ENCODE results near the gene TMEM205. TPM values are rescaled to one million over a fixed set of nuclear protein-coding genes. Genes with fewer than 3 reads are reported as not detected.
"Not testable (repeated sequence)": the region's sequence is repeated elsewhere in the genome, so short reads cannot be mapped to it uniquely, and the experiment has no call there.

The TMEM205 gene
- polyA plus RNA-seq, 5 donors: 66.0 to 99.0 (median 79.6) TPM

- no peak for DNase-seq
Measured at GRCh38 chr19:11321191-11322126, 24.6 kb downstream of the TMEM205 start.

- not testable (repeated sequence) for DNase-seq
Measured at GRCh38 chr19:11320278-11320995, 25.6 kb downstream of the TMEM205 start.

- no peak for DNase-seq
Measured at GRCh38 chr19:11306337-11306736, 39.7 kb downstream of the TMEM205 start.

- DNase-seq: no peak
Measured at GRCh38 chr19:11304936-11305335, 41.1 kb downstream of the TMEM205 start.

- DNase-seq: no peak
Measured at GRCh38 chr19:11300811-11301120, 45.3 kb downstream of the TMEM205 start.

GRCh38 chr19:11299946-11300810 is 45.9 kb downstream of the TMEM205 start:
- no peak for DNase-seq

GRCh38 chr19:11296264-11296663 is 49.8 kb downstream of the TMEM205 start:
- DNase-seq: no peak

GRCh38 chr19:11295665-11296245 is 50.3 kb downstream of the TMEM205 start, which contains the start of gene TSPAN16:
TSS of gene TSPAN16 (plus strand) at chr19:11296160. CDS start at chr19:11296298, 138 bp downstream.
- no peak for DNase-seq

GRCh38 chr19:11295180-11295579 is 50.9 kb downstream of the TMEM205 start:
- DNase-seq: no peak

- DNase-seq: peak; percentile 94 to 95
Measured at GRCh38 chr19:11293433-11294389, 52.4 kb downstream of the TMEM205 start.

Other genes with a start within 250 kb of the TMEM205 start
- 10 to 100 TPM; 15.4 to 34.8 (median 24.9) TPM for gene SPC24, start 190.5 kb downstream of the TMEM205 start, polyA plus RNA-seq (ENCODE audit: insufficient read depth in 1 of 5, insufficient read length in 5 of 5, low replicate concordance in 1 of 5)
- 100 to 1,000 TPM; 218 to 306 (median 249) TPM for gene KANK2, start 148.7 kb downstream of the TMEM205 start, polyA plus RNA-seq (ENCODE audit: insufficient read depth in 1 of 5, insufficient read length in 5 of 5, low replicate concordance in 1 of 5)
- gene ANGPTL8, start 106.6 kb downstream of the TMEM205 start, polyA plus RNA-seq (ENCODE audit: insufficient read depth in 1 of 5, insufficient read length in 5 of 5, low replicate concordance in 1 of 5): 1 to 10 TPM in 2 of 5 donors, under 1 TPM in 3; 0.41 to 1.2 (median 0.81) TPM
- 10 to 100 TPM; 55.4 to 95.2 (median 77.7) TPM for gene DOCK6, start 83.7 kb downstream of the TMEM205 start, polyA plus RNA-seq (ENCODE audit: insufficient read depth in 1 of 5, insufficient read length in 5 of 5, low replicate concordance in 1 of 5)
- under 1 TPM in 1 of 5 donors, not detected in 4; 0.17 TPM for gene TSPAN16, start 50.1 kb downstream of the TMEM205 start, polyA plus RNA-seq (ENCODE audit: insufficient read depth in 1 of 5, insufficient read length in 5 of 5, low replicate concordance in 1 of 5)
- 10 to 100 TPM; 13.6 to 22.3 (median 16.6) TPM for gene RAB3D, start 6.6 kb downstream of the TMEM205 start, polyA plus RNA-seq (ENCODE audit: insufficient read depth in 1 of 5, insufficient read length in 5 of 5, low replicate concordance in 1 of 5)
- 10 to 100 TPM; 34.9 to 52.9 (median 45.6) TPM for gene CCDC159, start 251 bp upstream of the TMEM205 start, polyA plus RNA-seq (ENCODE audit: insufficient read depth in 1 of 5, insufficient read length in 5 of 5, low replicate concordance in 1 of 5)
- 10 to 100 TPM; 16.2 to 32.3 (median 22.1) TPM for gene PLPPR2, start 9.2 kb upstream of the TMEM205 start, polyA plus RNA-seq (ENCODE audit: insufficient read depth in 1 of 5, insufficient read length in 5 of 5, low replicate concordance in 1 of 5)
- 1 to 10 TPM; 2.0 to 3.5 (median 2.2) TPM for gene SWSAP1, start 28.4 kb upstream of the TMEM205 start, polyA plus RNA-seq (ENCODE audit: insufficient read depth in 1 of 5, insufficient read length in 5 of 5, low replicate concordance in 1 of 5)
- gene EPOR, start 38.0 kb upstream of the TMEM205 start, polyA plus RNA-seq (ENCODE audit: insufficient read depth in 1 of 5, insufficient read length in 5 of 5, low replicate concordance in 1 of 5): 10 to 100 TPM; 22.1 to 32.5 (median 27.2) TPM
- gene RGL3, start 73.0 kb upstream of the TMEM205 start, polyA plus RNA-seq (ENCODE audit: insufficient read depth in 1 of 5, insufficient read length in 5 of 5, low replicate concordance in 1 of 5): 10 to 100 TPM; 39.4 to 57.9 (median 50.5) TPM
- gene ODAD3, start 88.9 kb upstream of the TMEM205 start, polyA plus RNA-seq (ENCODE audit: insufficient read depth in 1 of 5, insufficient read length in 5 of 5, low replicate concordance in 1 of 5): 1 to 10 TPM in 4 of 5 donors, under 1 TPM in 1; 0.59 to 2.5 (median 2.4) TPM
- gene PRKCSH, start 89.4 kb upstream of the TMEM205 start, polyA plus RNA-seq (ENCODE audit: insufficient read depth in 1 of 5, insufficient read length in 5 of 5, low replicate concordance in 1 of 5): 100 to 1,000 TPM; 223 to 345 (median 265) TPM
- under 1 TPM in 4 of 5 donors, not detected in 1; 0.05 to 0.19 (median 0.11) TPM for gene ELAVL3, start 134.8 kb upstream of the TMEM205 start, polyA plus RNA-seq (ENCODE audit: insufficient read depth in 1 of 5, insufficient read length in 5 of 5, low replicate concordance in 1 of 5)
- gene ZNF653, start 159.6 kb upstream of the TMEM205 start, polyA plus RNA-seq (ENCODE audit: insufficient read depth in 1 of 5, insufficient read length in 5 of 5, low replicate concordance in 1 of 5): 1 to 10 TPM; 7.4 to 9.6 (median 8.5) TPM
- 10 to 100 TPM; 26.9 to 44.8 (median 32.0) TPM for gene ECSIT, start 182.9 kb upstream of the TMEM205 start, polyA plus RNA-seq (ENCODE audit: insufficient read depth in 1 of 5, insufficient read length in 5 of 5, low replicate concordance in 1 of 5)
- gene CNN1, start 192.6 kb upstream of the TMEM205 start, polyA plus RNA-seq (ENCODE audit: insufficient read depth in 1 of 5, insufficient read length in 5 of 5, low replicate concordance in 1 of 5): 10 to 100 TPM in 2 of 5 donors, 1 to 10 TPM in 3; 4.2 to 21.1 (median 9.8) TPM
- 10 to 100 TPM; 38.5 to 60.3 (median 39.3) TPM for gene ELOF1, start 213.0 kb upstream of the TMEM205 start, polyA plus RNA-seq (ENCODE audit: insufficient read depth in 1 of 5, insufficient read length in 5 of 5, low replicate concordance in 1 of 5)
- 1 to 10 TPM; 2.6 to 4.4 (median 3.5) TPM for gene ACP5, start 231.4 kb upstream of the TMEM205 start, polyA plus RNA-seq (ENCODE audit: insufficient read depth in 1 of 5, insufficient read length in 5 of 5, low replicate concordance in 1 of 5)